ENCODE results near the gene BCAS3. TPM values are rescaled to one million over a fixed set of nuclear protein-coding genes. Genes with fewer than 3 reads are reported as not detected.

The BCAS3 gene
- total and polyA plus RNA-seq, 12 donors, result 6.1 to 21.8 (median 17.2) TPM

- intact Hi-C loops (cut with DNase I), result no loop called here
These were observed 399.0 kb downstream of the BCAS3 start for GRCh38 chr17:61076621-61077031.

GRCh38 chr17:61081959-61082358 is 404.3 kb downstream of the BCAS3 start:
- ATAC-seq (no peak), DNase-seq (no peak)
- no peaks in the 10 kb centered on the region for H3K9me3 ChIP-seq
- no peaks in the 10 kb centered on the region for H3K4me1 ChIP-seq
- H3K36me3 ChIP-seq, result peaks cover 0 to 12% (median 0%) of the 10 kb centered on the region in 9 donors
- H3K4me3 ChIP-seq, result no peak overlapping the region
- H3K27ac ChIP-seq, result no peak overlapping the region
- no peak for TF ChIP-seq CTCF (IDR thresholded peaks at IDR 0.05)
- no peaks in the 10 kb centered on the region for H3K27me3 ChIP-seq
- intact Hi-C loops (cut with DNase I), result no loop called here
- WGBS, 2 donors, result 83 to 85% methylated on average over 3 of the region's 3 CpGs

More at GRCh38 chr17:61076621-61077031, 399.0 kb downstream of the BCAS3 start:
- ATAC-seq (no peak), DNase-seq (no peak)
- Histone ChIP-seq H3K27ac (no peak overlapping the region), H3K4me1 (no peaks in the 10 kb centered on the region), H3K36me3 (peaks cover 0 to 25% (median 0%) of the 10 kb centered on the region in 9 donors), H3K9me3 (no peaks in the 10 kb centered on the region), H3K27me3 (no peaks in the 10 kb centered on the region), H3K4me3 (no peak overlapping the region)
- WGBS, 2 donors, result 81 to 83% methylated on average over 3 of the region's 3 CpGs
- no peak for TF ChIP-seq CTCF (IDR thresholded peaks at IDR 0.05)

- ATAC-seq, result no peak
- 94 to 97% methylated on average over 5 of the region's 5 CpGs for WGBS, 2 donors
- Histone ChIP-seq H3K4me3 (no peak overlapping the region), H3K36me3 (peaks cover 0 to 7% (median 0%) of the 10 kb centered on the region in 9 donors), H3K4me1 (no peaks in the 10 kb centered on the region), H3K9me3 (no peaks in the 10 kb centered on the region), H3K27ac (no peak overlapping the region), H3K27me3 (no peaks in the 10 kb centered on the region)
- no peak for TF ChIP-seq CTCF (IDR thresholded peaks at IDR 0.05)
- intact Hi-C loops (cut with DNase I), result no loop called here
- no peak for DNase-seq
These were observed 406.6 kb downstream of the BCAS3 start for GRCh38 chr17:61084260-61084659.

GRCh38 chr17:61087024-61087423 is 409.4 kb downstream of the BCAS3 start:
- Histone ChIP-seq H3K4me3 (no peak overlapping the region), H3K27ac (no peak overlapping the region), H3K9me3 (peaks cover 0 to 9% (median 0%) of the 10 kb centered on the region in 11 donors), H3K36me3 (no peaks in the 10 kb centered on the region), H3K4me1 (no peaks in the 10 kb centered on the region), H3K27me3 (no peaks in the 10 kb centered on the region)
- no peak for DNase-seq
- intact Hi-C loops (cut with DNase I), result no loop called here
- no peak for ATAC-seq
- TF ChIP-seq CTCF (IDR thresholded peaks at IDR 0.05), result no peak
- 90 to 91% methylated on average over 4 of the region's 4 CpGs for WGBS, 2 donors

Measured in heart right ventricle (tissue), 16 donors.